Panc1 (cell line): ENCODE data around the gene VWA8. TPM values are rescaled to one million over a fixed set of nuclear protein-coding genes. Genes with fewer than 3 reads are reported as not detected.
"Not testable (repeated sequence)": the region's sequence is repeated elsewhere in the genome, so short reads cannot be mapped to it uniquely, and the experiment has no call there.

ENCODE experiments used
- ATAC-seq: fragments of 200-7000 bp; cut with Tn5 transposase; 2 replicates; pipeline ENCODE4 v1.9.1; 2020; ENCODE audit warnings: mild to moderate bottlenecking, moderate library complexity
- BruUV-seq: library from RNA; stranded (reverse); fragments of 400-500 nt; replicated peaks from 2 replicates; lab custom pipeline; 2021; lab: Mats Ljungman, UMichigan
- CTCF ChIA-PET: fragments of 300-600 bp; sonication (Branson Sonifier 250); formaldehyde crosslinking; loops from one replicate; lab custom pipeline; 2022; ENCODE audit warnings: antibody characterized with exemption; lab: Charles Lee
- POLR2A ChIA-PET: fragments of 300-600 bp; sonication (Branson Sonifier 250); formaldehyde crosslinking; loops from one replicate; lab custom pipeline; 2022; ENCODE audit warnings: antibody characterized with exemption; lab: Charles Lee
- DNase-seq: peaks from one replicate; pipeline ENCODE4 v3.0.0-alpha.2; 2010; ENCODE audit warnings: low read depth, low spot score
- H3K27ac ChIP-seq: 2 replicates; pipeline ENCODE4 v1.5.1; 2011; ENCODE audit warnings: mild to moderate bottlenecking, low read length, inconsistent platforms
- H3K27me3 ChIP-seq: fragments of 200-500 bp; sonication (Bioruptor generic); 2 replicates; pipeline ENCODE4 v1.6.0; 2014; ENCODE audit warnings: low read length, inconsistent platforms; ENCODE audit not compliant: control insufficient read depth, insufficient read depth
- H3K36me3 ChIP-seq: fragments of 200-500 bp; sonication (Bioruptor generic); 2 replicates; pipeline ENCODE4 v1.5.1; 2014; ENCODE audit warnings: inconsistent platforms, mild to moderate bottlenecking, low read length, moderate library complexity; ENCODE audit not compliant: control insufficient read depth, insufficient read depth
- H3K4me1 ChIP-seq: 2 replicates; pipeline ENCODE4 v1.5.1; 2011; ENCODE audit warnings: inconsistent platforms, mild to moderate bottlenecking, low read length, moderate library complexity; ENCODE audit not compliant: control insufficient read depth, insufficient read depth
- H3K4me3 ChIP-seq, 2 experiments: 2 replicates each; pipeline ENCODE4 v1.5.1; 2011 to 2012; ENCODE audit warnings: low read depth in 2 of 2, low read length in 2 of 2, mild to moderate bottlenecking in 2 of 2, inconsistent platforms in 1 of 2, moderate library complexity in 1 of 2
- H3K9me3 ChIP-seq: fragments of 200-500 bp; sonication (Bioruptor generic); 2 replicates; pipeline ENCODE4 v1.5.1; 2014; ENCODE audit warnings: low read depth, mild to moderate bottlenecking, inconsistent platforms, low read length, moderate library complexity; ENCODE audit not compliant: control insufficient read depth, insufficient read depth
- POLR2AphosphoS5 ChIP-seq: IDR thresholded peaks from 2 replicates; pipeline ENCODE4 v1.6.1; 2012; ENCODE audit warnings: mild to moderate bottlenecking, low read depth, low read length, moderate library complexity
- SIN3A ChIP-seq: IDR thresholded peaks from 2 replicates; pipeline ENCODE4 v1.6.1; 2012; ENCODE audit warnings: low read depth, mild to moderate bottlenecking, low read length, moderate library complexity, borderline replicate concordance; ENCODE audit not compliant: insufficient read depth
- TCF7L2 ChIP-seq: IDR thresholded peaks from 2 replicates; pipeline ENCODE4 v1.6.1; 2011; ENCODE audit warnings: mild to moderate bottlenecking, low read depth, low read length, inconsistent platforms
- in situ Hi-C: cut with HindIII; loops from 2 replicates; pipeline ENCODE4 v1.10.0; 2016; ENCODE audit warnings: low sequenced_read_pairs, low pct_unique_long_range_greater_than_20kb
- intact Hi-C: fragments of 100-400 bp; cut with micrococcal nuclease; formaldehyde crosslinking; loops from one replicate; pipeline ENCODE4 v1.10.0; 2022; ENCODE audit not compliant: unreplicated experiment
- total RNA-seq: library from RNA; stranded (reverse); gene quantifications from one replicate; pipeline ENCODE4 v1.2.1, GENCODE V29; 2021; ENCODE audit not compliant: unreplicated experiment
- TF ChIP-seq, protein P1 (sequence below), 2 experiments: IDR thresholded peaks; 2 replicates each; pipeline ENCODE4 v1.6.1; 2011 to 2012; ENCODE audit warnings: low read depth in 2 of 2, control low read depth in 1 of 2, low read length in 1 of 2, mild to moderate bottlenecking in 1 of 2, moderate library complexity in 1 of 2; ENCODE audit not compliant: insufficient read depth in 1 of 2
- TF ChIP-seq, protein P2 (sequence below): fragments of 450-650 bp; IDR thresholded peaks from 2 replicates; pipeline ENCODE4 v1.5.1; 2017; ENCODE audit warnings: mild to moderate bottlenecking

VWA8 gene
- total RNA-seq, 1 experiment from 2014 or later = 11.2 TPM

DNA sequence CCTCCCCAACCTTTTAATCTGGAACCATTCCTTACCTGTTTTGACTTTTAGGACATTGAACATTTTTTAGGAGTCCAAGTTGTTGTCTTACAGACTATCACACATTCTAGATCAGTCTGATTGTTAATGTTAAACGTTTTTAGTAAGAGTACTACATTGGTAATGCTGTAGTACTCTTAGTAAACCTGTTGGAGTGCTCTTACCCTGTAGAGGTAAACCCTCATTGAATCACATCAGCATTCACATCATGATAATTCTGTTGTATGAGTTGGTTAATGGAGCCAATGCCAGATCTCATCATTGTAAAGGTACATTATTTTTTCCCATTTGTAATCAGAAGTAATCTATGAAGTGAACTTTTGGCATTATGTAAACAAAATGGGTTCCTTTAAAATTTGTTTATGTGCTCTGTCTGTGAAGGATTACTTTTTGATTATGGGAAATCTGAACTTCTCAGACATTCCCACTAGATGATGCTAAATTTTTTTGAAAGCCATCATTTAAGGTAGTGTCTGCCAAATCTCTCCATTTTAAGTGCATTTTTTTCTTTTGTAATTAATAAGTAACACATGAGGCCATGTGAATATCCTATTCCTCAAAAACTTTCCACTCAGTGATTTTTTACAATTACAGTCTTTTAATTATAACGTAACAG, 55.2 kb downstream of the VWA8 start:
- Histone ChIP-seq H3K4me1 (no peaks in the 10 kb centered on the region), H3K9me3 (no peaks in the 10 kb centered on the region), H3K4me3 (no peak overlapping the region), H3K27me3 (no peaks in the 10 kb centered on the region), H3K27ac (no peak overlapping the region), H3K36me3 (peaks cover 4% of the 10 kb centered on the region; the same call in 1 of the 2 replicates)
- ATAC-seq = peak; percentile 94
- in situ Hi-C loops (no loop called here), intact Hi-C loops (loop anchor here (2.0 to 10.0 kb wide), 2 partner anchors 141 to 209 kb away; no protein-coding TSS in a partner anchor)
- TF ChIP-seq, protein P1, sequence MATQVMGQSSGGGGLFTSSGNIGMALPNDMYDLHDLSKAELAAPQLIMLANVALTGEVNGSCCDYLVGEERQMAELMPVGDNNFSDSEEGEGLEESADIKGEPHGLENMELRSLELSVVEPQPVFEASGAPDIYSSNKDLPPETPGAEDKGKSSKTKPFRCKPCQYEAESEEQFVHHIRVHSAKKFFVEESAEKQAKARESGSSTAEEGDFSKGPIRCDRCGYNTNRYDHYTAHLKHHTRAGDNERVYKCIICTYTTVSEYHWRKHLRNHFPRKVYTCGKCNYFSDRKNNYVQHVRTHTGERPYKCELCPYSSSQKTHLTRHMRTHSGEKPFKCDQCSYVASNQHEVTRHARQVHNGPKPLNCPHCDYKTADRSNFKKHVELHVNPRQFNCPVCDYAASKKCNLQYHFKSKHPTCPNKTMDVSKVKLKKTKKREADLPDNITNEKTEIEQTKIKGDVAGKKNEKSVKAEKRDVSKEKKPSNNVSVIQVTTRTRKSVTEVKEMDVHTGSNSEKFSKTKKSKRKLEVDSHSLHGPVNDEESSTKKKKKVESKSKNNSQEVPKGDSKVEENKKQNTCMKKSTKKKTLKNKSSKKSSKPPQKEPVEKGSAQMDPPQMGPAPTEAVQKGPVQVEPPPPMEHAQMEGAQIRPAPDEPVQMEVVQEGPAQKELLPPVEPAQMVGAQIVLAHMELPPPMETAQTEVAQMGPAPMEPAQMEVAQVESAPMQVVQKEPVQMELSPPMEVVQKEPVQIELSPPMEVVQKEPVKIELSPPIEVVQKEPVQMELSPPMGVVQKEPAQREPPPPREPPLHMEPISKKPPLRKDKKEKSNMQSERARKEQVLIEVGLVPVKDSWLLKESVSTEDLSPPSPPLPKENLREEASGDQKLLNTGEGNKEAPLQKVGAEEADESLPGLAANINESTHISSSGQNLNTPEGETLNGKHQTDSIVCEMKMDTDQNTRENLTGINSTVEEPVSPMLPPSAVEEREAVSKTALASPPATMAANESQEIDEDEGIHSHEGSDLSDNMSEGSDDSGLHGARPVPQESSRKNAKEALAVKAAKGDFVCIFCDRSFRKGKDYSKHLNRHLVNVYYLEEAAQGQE (IDR thresholded peaks at IDR 0.05; ENCODE audit: insufficient read depth in 1 of 2, low read depth in 2 of 2, low read length in 1 of 2) = no peak
- TF ChIP-seq POLR2AphosphoS5 (no peak), TCF7L2 (no peak), SIN3A (no peak)
- TF ChIP-seq, protein P2, sequence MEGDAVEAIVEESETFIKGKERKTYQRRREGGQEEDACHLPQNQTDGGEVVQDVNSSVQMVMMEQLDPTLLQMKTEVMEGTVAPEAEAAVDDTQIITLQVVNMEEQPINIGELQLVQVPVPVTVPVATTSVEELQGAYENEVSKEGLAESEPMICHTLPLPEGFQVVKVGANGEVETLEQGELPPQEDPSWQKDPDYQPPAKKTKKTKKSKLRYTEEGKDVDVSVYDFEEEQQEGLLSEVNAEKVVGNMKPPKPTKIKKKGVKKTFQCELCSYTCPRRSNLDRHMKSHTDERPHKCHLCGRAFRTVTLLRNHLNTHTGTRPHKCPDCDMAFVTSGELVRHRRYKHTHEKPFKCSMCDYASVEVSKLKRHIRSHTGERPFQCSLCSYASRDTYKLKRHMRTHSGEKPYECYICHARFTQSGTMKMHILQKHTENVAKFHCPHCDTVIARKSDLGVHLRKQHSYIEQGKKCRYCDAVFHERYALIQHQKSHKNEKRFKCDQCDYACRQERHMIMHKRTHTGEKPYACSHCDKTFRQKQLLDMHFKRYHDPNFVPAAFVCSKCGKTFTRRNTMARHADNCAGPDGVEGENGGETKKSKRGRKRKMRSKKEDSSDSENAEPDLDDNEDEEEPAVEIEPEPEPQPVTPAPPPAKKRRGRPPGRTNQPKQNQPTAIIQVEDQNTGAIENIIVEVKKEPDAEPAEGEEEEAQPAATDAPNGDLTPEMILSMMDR = peak; percentile 61; the same call in 1 of the 2 replicates
- ChIA-PET POLR2A (no interaction called here), CTCF (no interaction called here)
- DNase-seq = peak; percentile 30
- no TSS peak for BruUV-seq

DNA sequence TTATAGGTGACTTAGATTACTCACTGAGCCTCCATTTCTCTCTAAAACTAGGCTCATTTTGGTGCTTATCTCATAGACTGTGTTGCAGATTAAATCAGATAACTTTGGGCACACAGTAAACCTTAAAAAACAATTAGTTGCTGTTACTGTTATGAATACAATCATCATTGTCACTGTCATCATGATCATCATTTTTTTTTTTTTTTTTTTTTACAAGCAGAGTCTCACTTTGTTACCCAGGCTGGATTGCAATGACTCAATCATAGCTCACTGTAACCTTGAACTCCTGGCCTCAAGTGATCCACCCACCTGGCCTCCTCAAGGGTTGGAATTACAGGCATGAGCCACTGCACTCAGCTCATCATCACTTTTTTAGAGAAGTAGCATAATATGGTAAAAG, 60.0 kb downstream of the VWA8 start:
- H3K4me1 ChIP-seq = no peaks in the 10 kb centered on the region
- ChIA-PET CTCF (interaction anchor here (0.6 kb wide), 1 partner anchor 43 kb away, joined by 3 read pairs; no protein-coding TSS in a partner anchor), POLR2A (no interaction called here)
- DNase-seq (no peak), ATAC-seq (no peak)
- no peak overlapping the region for H3K27ac ChIP-seq
- in situ Hi-C loops = no loop called here
- H3K36me3 ChIP-seq = no peaks in the 10 kb centered on the region; the same call in 1 of the 2 replicates
- H3K27me3 ChIP-seq = no peaks in the 10 kb centered on the region
- TF ChIP-seq, protein P1 (IDR thresholded peaks at IDR 0.05; ENCODE audit: insufficient read depth in 1 of 2, low read depth in 2 of 2, low read length in 1 of 2) = no peak
- BruUV-seq = no TSS peak
- no peak overlapping the region for H3K4me3 ChIP-seq
- intact Hi-C loops = loop anchor here (10.0 kb wide), 1 partner anchor 214 kb away; no protein-coding TSS in a partner anchor
- H3K9me3 ChIP-seq = no peaks in the 10 kb centered on the region

DNA sequence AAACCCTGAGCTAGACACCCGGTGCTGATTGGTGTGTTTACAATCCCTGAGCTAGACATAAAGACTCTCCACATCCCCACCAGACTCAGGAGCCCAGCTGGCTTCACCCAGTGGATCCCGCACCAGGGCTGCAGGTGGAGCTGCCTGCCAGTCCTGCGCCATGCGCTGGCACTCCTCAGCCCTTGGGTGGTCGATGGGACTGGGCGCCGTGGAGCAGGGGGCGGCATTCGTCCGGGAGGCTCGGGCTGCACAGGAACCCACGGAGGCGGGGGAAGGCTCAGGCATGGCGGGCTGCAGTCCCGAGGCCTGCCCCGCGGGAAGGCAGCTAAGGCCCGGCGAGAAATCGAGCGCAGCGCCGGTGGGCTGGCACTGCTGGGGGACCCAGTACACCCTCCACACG, 62.5 kb downstream of the VWA8 start:
- H3K4me3 ChIP-seq, H3K4me1 ChIP-seq, H3K9me3 ChIP-seq, in situ Hi-C loops, intact Hi-C loops, H3K27me3 ChIP-seq, ATAC-seq, H3K36me3 ChIP-seq, CTCF ChIA-PET, H3K27ac ChIP-seq, BruUV-seq, DNase-seq, POLR2A ChIA-PET: not testable (repeated sequence)
